ENCODE measurements around the gene GPD1. TPM values are rescaled to one million over a fixed set of nuclear protein-coding genes. Genes with fewer than 3 reads are reported as not detected.
A peak's percentile ranks its signal among the peaks of the same experiment; 100 is the strongest.

The GPD1 gene
- total RNA-seq, 2 donors from 2014 or later = 0.35 TPM; not detected in 1

DNA sequence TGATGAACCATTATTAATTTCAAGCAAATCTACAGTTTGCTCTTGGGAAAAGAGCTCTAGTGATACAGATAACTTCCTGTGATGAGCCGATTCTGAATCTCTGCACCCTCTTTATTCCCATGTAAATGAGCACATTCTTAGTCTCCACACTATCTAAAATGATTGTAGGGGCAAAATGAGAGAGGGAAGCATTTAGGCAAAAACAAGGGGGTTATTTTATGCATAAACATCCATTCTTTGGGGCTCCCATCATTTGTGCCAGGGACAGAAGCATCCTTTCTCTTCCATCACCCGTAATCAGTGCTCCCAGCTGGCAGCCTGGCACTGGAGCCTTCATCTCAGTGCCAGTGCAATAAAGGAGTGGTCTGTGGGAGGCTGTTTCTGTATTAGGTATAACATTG is 1.7 kb upstream of the GPD1 start:
- Mint-ChIP-seq H3K9me3 (no peaks in the 10 kb centered on the region), H3K27ac (no peak overlapping the region), H3K36me3 (ENCODE audit: low read depth) (peaks cover 47% of the 10 kb centered on the region), H3K4me1 (no peaks in the 10 kb centered on the region), H3K27me3 (no peaks in the 10 kb centered on the region), H3K4me3 (no peak overlapping the region)
- no peak for ATAC-seq (replicated peaks)

DNA sequence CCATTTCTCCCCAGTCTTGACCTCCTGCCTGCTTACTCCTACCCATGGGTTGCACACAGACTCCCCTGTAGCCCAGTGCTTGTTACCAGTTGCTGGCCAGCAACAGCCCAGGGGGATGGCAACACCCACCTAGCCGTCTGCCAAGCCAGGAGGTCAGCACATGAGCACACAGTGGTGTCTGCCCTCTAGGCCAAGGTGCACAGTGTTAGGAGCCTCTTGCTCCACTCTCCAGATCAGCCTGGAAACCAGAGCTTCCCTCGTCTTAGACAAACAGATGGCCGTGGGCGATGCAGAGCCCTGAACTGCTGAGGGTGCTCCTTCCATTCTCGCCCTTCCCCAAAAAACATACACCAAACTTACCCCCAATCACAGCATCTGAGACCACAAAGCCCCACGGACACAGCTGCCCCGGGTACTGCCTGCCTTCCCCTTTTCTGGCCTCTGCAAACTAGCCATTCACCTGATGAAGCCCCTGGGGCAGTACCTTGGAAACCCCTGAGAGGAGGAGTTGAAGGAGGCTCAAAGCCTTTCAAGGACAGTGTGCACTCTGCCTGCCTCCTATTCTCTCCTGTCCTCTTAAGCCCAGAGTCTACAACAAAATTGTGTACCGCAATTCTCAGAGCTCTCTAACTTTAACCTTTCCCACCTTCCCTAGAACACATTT is 1.0 kb upstream of the GPD1 start:
- ATAC-seq (replicated peaks) = no peak
- H3K27ac Mint-ChIP-seq = peak overlapping the region; percentile 53
- H3K4me3 Mint-ChIP-seq = no peak overlapping the region
- H3K36me3 Mint-ChIP-seq (ENCODE audit: low read depth) = peaks cover 40% of the 10 kb centered on the region
- no peaks in the 10 kb centered on the region for H3K4me1 Mint-ChIP-seq
- no peaks in the 10 kb centered on the region for H3K27me3 Mint-ChIP-seq
- H3K9me3 Mint-ChIP-seq = no peaks in the 10 kb centered on the region

DNA sequence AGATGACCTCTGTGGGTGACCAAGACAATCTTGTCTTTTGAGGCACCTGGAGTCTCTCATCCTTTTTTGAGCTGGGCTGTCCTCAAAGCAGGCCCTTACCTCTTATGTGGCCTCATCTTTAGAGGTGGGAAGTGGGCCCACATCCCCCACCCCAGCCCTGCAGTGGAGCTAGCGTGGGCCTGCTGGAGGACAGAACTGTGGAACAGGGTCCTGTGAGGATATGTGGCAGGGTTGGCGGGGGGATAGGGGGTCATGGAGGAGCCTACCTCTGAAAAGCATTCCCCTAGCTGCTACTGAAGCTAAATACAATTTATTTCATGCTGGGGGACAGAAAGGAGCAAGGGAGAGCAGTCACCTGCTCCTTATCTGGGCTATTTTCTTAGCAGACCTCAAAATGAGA is 457 bp upstream of the GPD1 start:
- no peak overlapping the region for H3K4me3 Mint-ChIP-seq
- H3K27ac Mint-ChIP-seq = peak overlapping the region; percentile 53
- no peaks in the 10 kb centered on the region for H3K27me3 Mint-ChIP-seq
- H3K36me3 Mint-ChIP-seq (ENCODE audit: low read depth) = peaks cover 34% of the 10 kb centered on the region
- H3K4me1 Mint-ChIP-seq = peaks cover 3% of the 10 kb centered on the region
- no peak for ATAC-seq (replicated peaks)
- no peaks in the 10 kb centered on the region for H3K9me3 Mint-ChIP-seq

DNA sequence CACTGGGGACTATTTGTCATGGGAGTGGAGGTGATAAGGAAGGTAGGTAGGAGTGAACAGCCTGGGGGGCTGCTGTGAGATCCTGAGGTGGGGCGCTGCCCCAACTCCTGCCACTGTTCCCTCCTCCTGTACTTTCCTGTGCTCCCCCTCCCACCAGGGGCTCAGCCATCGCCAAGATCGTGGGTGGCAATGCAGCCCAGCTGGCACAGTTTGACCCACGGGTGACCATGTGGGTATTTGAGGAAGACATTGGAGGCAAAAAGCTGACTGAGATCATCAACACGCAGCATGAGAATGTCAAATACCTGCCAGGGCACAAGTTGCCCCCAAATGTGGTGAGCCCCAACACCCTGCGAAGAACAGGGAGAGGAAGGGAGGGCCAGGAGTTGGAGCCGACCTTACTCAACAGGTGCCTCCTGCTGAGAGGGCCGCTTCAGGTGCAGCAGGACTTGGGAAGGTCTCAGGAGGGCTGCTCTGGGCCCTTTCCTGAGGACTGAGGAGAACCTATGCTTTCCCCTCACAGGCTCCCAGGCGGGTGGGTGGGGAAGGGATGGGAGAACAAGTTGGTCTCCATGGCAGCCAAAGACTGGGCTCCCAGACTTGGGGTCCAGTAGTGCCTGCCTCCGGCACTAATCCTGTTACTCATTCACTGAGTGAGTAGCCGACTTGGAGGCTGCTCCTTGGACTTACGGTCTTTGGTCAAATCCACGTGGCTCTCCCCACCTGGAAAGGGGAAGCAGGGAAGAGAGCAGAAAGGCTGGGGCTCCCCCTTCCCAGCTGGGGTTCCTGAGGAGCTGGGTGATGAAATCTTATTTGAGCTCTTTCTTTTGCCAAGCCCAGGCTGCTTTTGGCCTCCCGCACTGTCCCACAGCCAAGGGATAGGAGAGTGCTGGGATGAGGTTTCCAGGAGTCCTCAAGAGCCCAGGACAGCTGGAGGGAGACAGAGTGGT is 884 bp downstream of the GPD1 start:
- Mint-ChIP-seq H3K36me3 (ENCODE audit: low read depth) (peaks cover 21% of the 10 kb centered on the region), H3K9me3 (no peaks in the 10 kb centered on the region), H3K27me3 (no peaks in the 10 kb centered on the region), H3K27ac (no peak overlapping the region), H3K4me1 (peaks cover 6% of the 10 kb centered on the region), H3K4me3 (no peak overlapping the region)
- no peak for ATAC-seq (replicated peaks)

DNA sequence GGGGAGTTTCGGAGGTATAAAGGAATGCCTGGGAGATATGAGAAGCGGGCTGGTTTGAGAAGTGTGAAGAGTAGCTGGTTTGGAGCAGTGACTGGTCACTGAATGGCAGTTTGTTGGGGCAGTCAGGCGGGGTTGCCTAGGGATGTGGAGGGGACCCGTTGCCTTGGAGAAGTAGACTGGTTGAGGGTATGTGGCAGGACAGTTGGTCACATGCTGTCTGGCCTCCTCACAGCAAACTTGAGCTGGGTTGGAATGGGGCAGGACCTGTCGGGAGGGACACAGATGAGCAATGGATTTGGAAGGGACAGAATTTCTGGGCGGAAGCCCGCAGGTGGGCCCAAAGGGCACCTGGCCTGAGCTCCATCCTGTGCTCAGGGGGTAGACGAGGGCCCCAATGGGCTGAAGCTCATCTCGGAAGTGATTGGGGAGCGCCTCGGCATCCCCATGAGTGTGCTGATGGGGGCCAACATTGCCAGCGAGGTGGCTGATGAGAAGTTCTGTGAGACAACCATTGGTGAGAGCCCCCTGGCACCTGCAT is 2.2 kb downstream of the GPD1 start:
- Mint-ChIP-seq H3K36me3 (ENCODE audit: low read depth) (peaks cover 9% of the 10 kb centered on the region), H3K4me3 (no peak overlapping the region)

DNA sequence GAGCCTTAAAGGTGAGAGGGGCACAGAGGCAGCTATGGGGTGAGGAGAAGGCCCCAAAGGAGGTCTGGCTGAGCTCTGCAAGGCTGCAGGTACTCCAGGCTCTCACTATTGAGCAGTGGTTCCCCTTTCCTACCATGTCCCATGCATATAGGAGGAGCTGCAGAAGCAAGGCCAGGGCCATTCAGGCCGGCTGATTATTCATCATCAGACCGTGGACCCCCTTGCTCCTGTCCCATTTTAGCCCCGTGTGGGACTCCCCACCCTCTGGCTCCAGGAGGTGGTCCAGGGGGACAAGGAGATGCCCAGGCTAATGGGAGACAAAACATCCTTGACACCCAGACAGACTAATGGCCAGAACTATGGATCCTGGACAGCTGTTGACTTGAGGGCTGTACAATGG is 3.1 kb downstream of the GPD1 start:
- Mint-ChIP-seq H3K4me3 (no peak overlapping the region), H3K4me1 (peaks cover 14% of the 10 kb centered on the region), H3K9me3 (no peaks in the 10 kb centered on the region), H3K27me3 (no peaks in the 10 kb centered on the region), H3K36me3 (ENCODE audit: low read depth) (peaks cover 5% of the 10 kb centered on the region), H3K27ac (no peak overlapping the region)
- no peak for ATAC-seq (replicated peaks)

More for the DNA sequence above, 2.2 kb downstream of the GPD1 start:
- peak overlapping the region; percentile 29 for H3K27ac Mint-ChIP-seq
- ATAC-seq (replicated peaks) = no peak
- H3K4me1 Mint-ChIP-seq = peaks cover 14% of the 10 kb centered on the region
- H3K27me3 Mint-ChIP-seq = no peaks in the 10 kb centered on the region
- no peaks in the 10 kb centered on the region for H3K9me3 Mint-ChIP-seq

DNA sequence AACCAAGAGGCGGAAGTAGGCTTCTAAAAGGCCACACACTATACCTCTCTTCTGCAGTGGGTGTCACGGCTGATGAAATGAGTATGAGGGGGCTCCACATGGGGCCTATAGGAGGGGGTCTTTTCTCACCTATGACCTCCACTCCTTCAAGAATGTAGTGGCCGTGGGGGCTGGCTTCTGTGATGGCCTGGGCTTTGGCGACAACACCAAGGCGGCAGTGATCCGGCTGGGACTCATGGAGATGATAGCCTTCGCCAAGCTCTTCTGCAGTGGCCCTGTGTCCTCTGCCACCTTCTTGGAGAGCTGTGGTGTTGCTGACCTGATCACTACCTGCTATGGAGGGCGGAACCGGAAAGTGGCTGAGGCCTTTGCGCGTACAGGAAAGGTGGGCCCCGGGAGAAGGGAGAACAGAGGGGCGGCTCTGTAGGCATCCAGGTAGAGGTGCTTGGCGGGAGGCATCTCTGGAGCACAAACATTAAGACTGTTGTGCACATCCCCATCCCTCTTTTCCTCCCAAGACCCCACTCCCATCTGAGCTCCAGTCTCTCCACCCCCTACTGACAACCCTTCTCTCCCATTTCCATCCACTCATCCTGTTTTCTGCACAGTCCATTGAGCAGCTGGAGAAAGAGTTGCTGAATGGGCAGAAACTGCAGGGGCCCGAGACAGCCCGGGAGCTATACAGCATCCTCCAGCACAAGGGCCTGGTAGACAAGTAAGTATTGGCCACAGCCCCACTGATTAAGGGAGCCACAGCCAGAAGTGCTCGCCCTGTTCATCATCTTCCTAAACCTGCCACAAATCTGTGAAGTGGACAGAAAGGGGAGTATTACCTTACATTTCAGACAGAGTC is 3.8 kb downstream of the GPD1 start:
- no peak for ATAC-seq (replicated peaks)
- H3K36me3 Mint-ChIP-seq (ENCODE audit: low read depth) = peaks cover 11% of the 10 kb centered on the region
- H3K9me3 Mint-ChIP-seq = no peaks in the 10 kb centered on the region
- H3K4me3 Mint-ChIP-seq = no peak overlapping the region
- peaks cover 14% of the 10 kb centered on the region for H3K4me1 Mint-ChIP-seq
- no peak overlapping the region for H3K27ac Mint-ChIP-seq
- no peaks in the 10 kb centered on the region for H3K27me3 Mint-ChIP-seq

DNA sequence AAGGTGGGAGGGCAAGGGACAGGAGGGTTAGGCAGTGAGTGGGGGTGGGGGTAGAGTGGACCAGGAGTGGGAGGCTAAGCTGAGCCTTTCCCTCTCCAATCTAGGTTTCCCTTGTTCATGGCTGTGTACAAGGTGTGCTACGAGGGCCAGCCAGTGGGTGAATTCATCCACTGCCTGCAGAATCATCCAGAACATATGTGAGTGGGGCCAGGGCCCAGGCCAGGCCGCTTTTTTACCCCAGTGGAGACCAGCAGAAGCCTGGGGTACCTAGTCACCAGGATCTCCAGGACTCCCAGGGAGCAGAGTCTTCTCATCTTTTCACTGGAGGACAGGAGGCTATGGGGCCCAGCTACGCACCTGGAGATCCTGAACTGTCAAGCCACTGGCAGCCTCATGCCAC is 5.5 kb downstream of the GPD1 start:
- H3K36me3 Mint-ChIP-seq (ENCODE audit: low read depth) = peaks cover 13% of the 10 kb centered on the region
- no peak overlapping the region for H3K4me3 Mint-ChIP-seq
- ATAC-seq (replicated peaks) = no peak
- H3K27me3 Mint-ChIP-seq = no peaks in the 10 kb centered on the region
- H3K27ac Mint-ChIP-seq = no peak overlapping the region
- peaks cover 15% of the 10 kb centered on the region for H3K4me1 Mint-ChIP-seq
- H3K9me3 Mint-ChIP-seq = no peaks in the 10 kb centered on the region

DNA sequence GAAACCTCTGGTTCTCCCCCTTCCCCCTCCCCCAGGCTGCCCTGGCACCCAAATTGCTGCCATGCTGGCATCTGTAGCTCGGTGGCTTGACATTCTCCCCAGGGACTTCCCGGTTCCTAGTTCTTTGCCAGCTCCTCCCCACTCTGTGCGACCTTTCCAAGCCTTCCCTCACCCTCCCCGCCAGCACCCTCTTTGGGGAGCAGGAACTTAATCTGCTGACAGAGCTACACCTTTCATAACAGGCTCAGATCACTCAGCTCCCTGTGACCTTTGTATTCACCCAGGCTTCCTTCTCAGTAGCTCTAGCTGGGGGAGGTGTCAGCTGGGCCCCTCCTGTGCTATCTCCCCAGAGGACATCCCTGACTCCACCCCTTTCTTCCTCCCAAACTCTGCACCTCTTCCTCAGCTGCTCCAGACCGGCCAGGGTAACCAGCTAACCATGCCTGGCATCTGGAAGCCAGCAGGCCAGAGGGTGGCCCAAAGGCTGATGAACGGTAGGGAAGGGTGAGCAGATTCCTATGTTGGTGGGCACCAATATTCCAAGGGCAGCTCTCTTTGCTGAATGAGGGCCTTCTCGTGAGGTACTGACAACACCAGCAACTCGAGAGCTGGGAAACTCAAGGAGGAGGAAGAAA is 6.4 kb downstream of the GPD1 start:
- Mint-ChIP-seq H3K27me3 (no peaks in the 10 kb centered on the region), H3K4me3 (peak overlapping the region; percentile 99), H3K4me1 (peaks cover 19% of the 10 kb centered on the region), H3K36me3 (ENCODE audit: low read depth) (peaks cover 18% of the 10 kb centered on the region), H3K9me3 (no peaks in the 10 kb centered on the region), H3K27ac (peak overlapping the region; percentile 80)
- no peak for ATAC-seq (replicated peaks)

DNA sequence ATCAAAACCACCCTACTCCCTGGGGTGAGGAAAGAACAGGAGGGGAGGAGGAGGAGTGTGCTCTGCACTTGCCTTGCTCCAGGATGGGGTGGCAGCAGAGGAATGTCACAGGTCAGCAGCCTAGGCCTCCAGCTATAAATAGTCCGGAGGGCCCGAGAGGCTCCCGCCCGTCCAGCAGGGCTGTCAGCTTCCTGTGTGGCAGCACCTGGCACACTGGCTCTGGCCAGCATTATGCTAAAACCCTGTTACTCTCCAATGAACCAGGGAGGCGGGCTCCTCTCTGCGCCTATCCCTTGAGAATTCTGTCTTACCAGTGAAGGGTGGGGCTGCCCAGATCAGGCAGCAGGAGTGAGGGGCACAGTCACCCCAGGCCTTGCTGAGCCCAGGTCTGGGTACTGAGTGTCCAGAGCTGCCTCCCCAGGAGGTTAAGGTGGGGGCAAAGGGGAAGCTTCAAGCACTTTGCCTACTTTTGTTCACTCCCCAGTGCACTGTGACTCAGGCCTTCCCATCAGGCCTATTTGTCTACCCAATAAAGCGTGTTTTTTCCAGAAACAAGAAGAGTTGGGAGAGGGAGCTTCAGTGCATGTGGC is 7.0 kb downstream of the GPD1 start:
- Mint-ChIP-seq H3K4me1 (peaks cover 24% of the 10 kb centered on the region), H3K36me3 (ENCODE audit: low read depth) (peaks cover 24% of the 10 kb centered on the region), H3K9me3 (no peaks in the 10 kb centered on the region), H3K4me3 (peak overlapping the region; percentile 99), H3K27me3 (no peaks in the 10 kb centered on the region), H3K27ac (peak overlapping the region; percentile 99)
- no peak for ATAC-seq (replicated peaks)

DNA sequence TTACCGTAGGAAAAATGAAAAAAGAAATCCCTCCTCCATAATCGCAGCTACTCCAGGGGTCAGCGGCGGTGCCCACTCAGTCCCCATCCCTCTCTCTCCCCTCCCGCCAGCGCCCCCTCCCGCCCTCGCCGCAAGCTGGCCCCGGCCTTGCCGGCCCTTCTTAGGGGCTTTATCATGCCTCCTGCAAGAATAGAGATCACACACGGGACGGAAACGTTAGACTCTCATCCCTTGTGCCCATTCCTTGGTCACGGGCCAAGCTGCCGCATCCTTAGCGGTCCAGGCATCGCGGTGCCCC is 7.5 kb downstream of the GPD1 start:
- Mint-ChIP-seq H3K9me3 (no peaks in the 10 kb centered on the region), H3K4me1 (peaks cover 26% of the 10 kb centered on the region), H3K27me3 (no peaks in the 10 kb centered on the region), H3K27ac (peak overlapping the region; percentile 99), H3K36me3 (ENCODE audit: low read depth) (peaks cover 29% of the 10 kb centered on the region), H3K4me3 (peak overlapping the region; percentile 99)
- ATAC-seq (replicated peaks) = no peak

DNA sequence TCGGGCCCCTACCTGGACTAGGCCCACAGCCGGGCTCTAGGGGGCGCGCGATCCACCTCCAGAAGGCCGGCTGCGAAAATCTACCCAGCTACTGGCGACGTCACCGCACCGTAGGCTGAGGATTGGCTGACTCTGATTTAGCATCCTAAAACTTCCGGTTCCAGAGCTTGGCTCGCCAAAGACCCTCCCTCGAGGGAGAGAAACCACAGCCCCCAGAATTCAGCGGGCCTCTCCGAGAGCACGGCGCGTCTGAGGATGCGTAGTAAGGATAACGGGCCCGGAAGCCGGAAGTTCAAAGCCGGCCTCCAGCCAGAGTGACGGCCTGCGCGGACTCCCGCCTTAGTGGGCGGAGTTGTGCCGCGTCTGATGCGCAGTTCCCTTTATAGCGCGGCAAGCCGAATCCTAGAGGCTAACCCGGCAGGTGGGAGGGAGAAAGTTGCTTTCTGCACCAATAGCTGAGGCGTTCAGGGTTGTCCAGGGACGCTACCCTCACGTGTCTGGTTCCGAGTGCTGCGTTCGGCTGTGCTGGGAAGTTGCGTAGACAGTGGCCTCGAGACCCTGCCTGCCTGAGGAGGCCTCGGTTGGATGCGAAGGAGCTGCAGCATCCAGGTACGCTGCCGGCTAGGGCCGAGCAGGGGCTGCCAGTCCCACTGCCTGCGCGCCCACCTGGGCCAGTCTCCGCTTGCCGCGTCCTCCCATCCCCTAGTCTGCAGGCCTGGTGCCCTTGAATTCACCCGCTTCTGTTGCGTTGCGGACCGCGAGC is 8.1 kb downstream of the GPD1 start, which contains the start of gene COX14:
TSS of gene COX14 (plus strand) at position 544 of the 763 bp plus-strand sequence. CDS start 7,808 bp downstream, outside the sequence.
- Mint-ChIP-seq H3K4me1 (peaks cover 26% of the 10 kb centered on the region), H3K27ac (peak within 1 kb of the TSS; percentile 99), H3K27me3 (no peaks in the 10 kb centered on the region), H3K4me3 (peak within 1 kb of the TSS; percentile 99), H3K36me3 (ENCODE audit: low read depth) (peaks cover 35% of the 10 kb centered on the region), H3K9me3 (no peaks in the 10 kb centered on the region)
- ATAC-seq (replicated peaks) = peak; percentile 90
